HepG2 (cell line): ENCODE data around the gene QPCT. TPM values are rescaled to one million over a fixed set of nuclear protein-coding genes. Genes with fewer than 3 reads are reported as not detected.

Experiments
- ATAC-seq: fragments of 200-7000 bp; cut with Tn5 transposase; 3 replicates; pipeline ENCODE4 v1.9.1; 2020; ENCODE audit warnings: mild to moderate bottlenecking, moderate library complexity
- BruUV-seq: library from RNA; stranded (reverse); fragments of 400-500 nt; replicated peaks from 2 replicates; lab custom pipeline; 2021; lab: Mats Ljungman, UMichigan
- CTCF ChIA-PET: fragments of 300-600 bp; formaldehyde crosslinking; extraction: SDS; loops from one replicate; lab custom pipeline; 2021; ENCODE audit warnings: low total read pairs, inconsistent platforms, low intra/inter-chr PET ratio; lab: Yijun Ruan, JAX
- POLR2A ChIA-PET: fragments of 350-600 bp; sonication (Branson Sonifier 250); formaldehyde crosslinking; loops from one replicate; lab custom pipeline; 2020; ENCODE audit warnings: antibody characterized with exemption, inconsistent platforms; lab: Yijun Ruan, JAX
- DNase-seq: peaks from one replicate; pipeline ENCODE4 v3.0.0-alpha.2; 2015; ENCODE audit warnings: low spot score
- FAIRE-seq: peaks from 3 replicates; lab custom pipeline; 2011; peaks lifted over from hg19 to GRCh38; lab: Jason Lieb, UNC
- H2AFZ ChIP-seq: one replicate; pipeline ENCODE4 v1.6.1; 2011; ENCODE audit warnings: low read length, inconsistent platforms
- H3K27ac ChIP-seq: fragments of 300-600 bp; 3 replicates; pipeline ENCODE4 v1.8.0; 2011; ENCODE audit warnings: mixed run types, mild to moderate bottlenecking, mixed read lengths, low read length, inconsistent platforms; ENCODE audit not compliant: insufficient read depth; ENCODE audit errors: extremely low read length
- H3K27me3 ChIP-seq, 2 experiments: fragments of 200-600 bp in 1 of 2; 2 replicates in 1 of 2; 3 replicates in 1 of 2; pipeline versions ENCODE4 v1.6.0 to v1.8.0; 2011; ENCODE audit warnings: low read length in 2 of 2, mild to moderate bottlenecking in 2 of 2, moderate library complexity in 2 of 2, inconsistent platforms in 1 of 2; ENCODE audit not compliant: insufficient read depth in 2 of 2, control insufficient read depth in 1 of 2
- H3K36me3 ChIP-seq, 2 experiments: fragments of 200-600 bp in 1 of 2; replicated peaks in 1 of 2; 2 replicates in 1 of 2; 3 replicates in 1 of 2; pipeline versions ENCODE4 v1.5.1 to v1.8.0; 2011; ENCODE audit warnings: low read length in 2 of 2, inconsistent platforms in 1 of 2; ENCODE audit not compliant: insufficient read depth in 2 of 2, control insufficient read depth in 1 of 2
- H3K4me1 ChIP-seq: 2 replicates; pipeline ENCODE4 v1.5.1; 2012; ENCODE audit warnings: low read length, inconsistent platforms; ENCODE audit not compliant: insufficient read depth
- H3K4me2 ChIP-seq: 2 replicates; pipeline ENCODE4 v1.6.0; 2011; ENCODE audit warnings: low read depth, low read length, inconsistent platforms
- H3K4me3 ChIP-seq, 3 experiments: fragments of 200-600 bp in 1 of 3; sonication (generic), shearing (Covaris generic) in 1 of 3; replicated peaks in 1 of 3; 2 replicates each; pipeline ENCODE4 v1.5.1; 2011 to 2016; ENCODE audit warnings: low read length in 3 of 3, inconsistent platforms in 2 of 3, low read depth in 2 of 3, mild to moderate bottlenecking in 2 of 3, control low read depth in 1 of 3, mixed read lengths in 1 of 3; ENCODE audit not compliant: insufficient read depth in 1 of 3
- H3K79me2 ChIP-seq: one replicate; pipeline ENCODE4 v1.6.1; 2011; ENCODE audit warnings: low read length, inconsistent platforms; ENCODE audit not compliant: insufficient read depth
- H3K9ac ChIP-seq: 2 replicates; pipeline ENCODE4 v1.6.0; 2011; ENCODE audit warnings: mild to moderate bottlenecking, low read depth, low read length, inconsistent platforms; ENCODE audit not compliant: insufficient read depth
- H3K9me3 ChIP-seq: 2 replicates; pipeline ENCODE4 v1.5.1; 2012; ENCODE audit warnings: mild to moderate bottlenecking, low read length
- H4K20me1 ChIP-seq: 2 replicates; pipeline ENCODE4 v1.6.0; 2011; ENCODE audit warnings: inconsistent platforms, mild to moderate bottlenecking, low read length, moderate library complexity; ENCODE audit not compliant: insufficient read depth
- SP4 ChIP-seq: sonication (generic); formaldehyde crosslinking; IDR thresholded peaks from 2 replicates; pipeline ENCODE4 v1.8.1; 2023; ENCODE audit warnings: mild to moderate bottlenecking, missing genetic modification reagents
- ZNF549 ChIP-seq: sonication (generic); formaldehyde crosslinking; IDR thresholded peaks from 2 replicates; pipeline ENCODE4 v1.5.0; 2020; ENCODE audit warnings: missing genetic modification reagents
- ZSCAN25 ChIP-seq: sonication (generic); formaldehyde crosslinking; IDR thresholded peaks from 2 replicates; pipeline ENCODE4 v1.8.0; 2022; ENCODE audit warnings: mild to moderate bottlenecking, missing genetic modification reagents
- WGBS: methylation state at CpG from one replicate; pipeline ENCODE4 v1.1.6; 2017; ENCODE audit warnings: low lambda C conversion rate; 5-methylcytosine and 5-hydroxymethylcytosine counted together
- in situ Hi-C: cut with HindIII; loops from 2 replicates; pipeline ENCODE4 v1.10.0; 2017; ENCODE audit warnings: low pct_unique_long_range_greater_than_20kb; ENCODE audit not compliant: extremely low pct_ligation_motif_present
- intact Hi-C: fragments of 100-400 bp; cut with micrococcal nuclease; formaldehyde crosslinking; loops from one replicate; pipeline ENCODE4 v1.10.0; 2022; ENCODE audit not compliant: unreplicated experiment
- polyA plus RNA-seq, 8 experiments: library from polyadenylated mRNA; depleted of rRNA in 3 of 8; stranded (reverse) in 7 of 8; unstranded in 1 of 8; fragments of >200 nt; fragmentation: Illumina TruSeq in 4 of 8; extraction: Trizol in 4 of 8; gene quantifications; 2 replicates each; pipeline versions ENCODE4 v1.2.1 to v1.2.3, GENCODE V29; 2011 to 2016; ENCODE audit warnings: low read depth in 4 of 8, missing spikeins in 1 of 8, mixed read lengths in 1 of 8; ENCODE audit not compliant: insufficient read depth in 1 of 8
- total RNA-seq, 5 experiments: library from RNA; depleted of rRNA; stranded (reverse); fragments of >200 nt; fragmentation: Illumina TruSeq; extraction: Trizol; gene quantifications; 2 replicates each; pipeline ENCODE4 v1.2.3, GENCODE V29; 2016; ENCODE audit warnings: low read depth in 1 of 5

Gene QPCT
- total and polyA plus RNA-seq, 2 of the 13 experiments (the other 11 are each of a cell fraction or from before 2014, with no cell fraction given) = 0.77 to 1.2 TPM

DNA sequence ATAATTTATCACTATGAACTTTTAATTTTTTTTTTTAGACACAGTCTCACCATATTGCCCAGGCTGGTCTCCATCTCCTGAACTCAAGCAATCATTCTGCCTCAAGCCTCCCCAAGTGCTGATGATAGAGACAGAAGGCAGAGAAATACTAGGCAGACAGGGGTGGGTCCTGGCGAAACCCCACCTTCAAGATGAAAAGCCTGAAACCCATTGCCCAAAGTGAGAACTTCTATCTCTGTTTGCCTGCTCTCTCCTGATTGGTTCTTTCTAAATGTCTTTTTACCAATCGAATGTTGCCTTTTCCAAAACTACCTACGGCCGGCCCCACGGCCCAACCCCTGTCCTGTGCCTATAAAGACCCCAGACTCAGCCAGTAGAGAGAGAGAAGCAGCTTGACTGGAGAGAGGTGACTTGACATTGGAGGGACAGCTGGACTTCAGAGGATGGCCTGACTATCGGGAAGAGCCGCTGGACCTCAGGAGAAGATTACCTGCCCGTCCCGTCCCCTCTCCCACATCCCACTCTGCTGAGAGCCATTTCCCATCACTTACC is 41.7 kb upstream of the QPCT start:
- in situ Hi-C loops (no loop called here), intact Hi-C loops (no loop called here)
- ChIA-PET POLR2A (no interaction called here), CTCF (no interaction called here)
- Histone ChIP-seq H3K4me1 (peaks cover 5% of the 10 kb centered on the region; the same call in 1 of the 2 replicates), H3K4me2 (no peak overlapping the region), H3K27ac (no peak overlapping the region), H3K9me3 (no peaks in the 10 kb centered on the region), H3K9ac (no peak overlapping the region), H3K79me2 (peaks cover 47% of the 10 kb centered on the region), H4K20me1 (no peaks in the 10 kb centered on the region), H3K27me3 (no peaks in the 10 kb centered on the region), H3K4me3 (no peak overlapping the region), H2AFZ (no peak overlapping the region), H3K36me3 (peaks cover 0 to 5% of the 10 kb centered on the region in 2 experiments; a peak in 1 of 5 replicates)
- no peak for TF ChIP-seq SP4 (CRISPR knock-in tag)
- DNase-seq (no peak), FAIRE-seq (no peak), ATAC-seq (no peak)
- WGBS = 98% methylated on average over 9 of the region's 9 CpGs
- no TSS peak for BruUV-seq

DNA sequence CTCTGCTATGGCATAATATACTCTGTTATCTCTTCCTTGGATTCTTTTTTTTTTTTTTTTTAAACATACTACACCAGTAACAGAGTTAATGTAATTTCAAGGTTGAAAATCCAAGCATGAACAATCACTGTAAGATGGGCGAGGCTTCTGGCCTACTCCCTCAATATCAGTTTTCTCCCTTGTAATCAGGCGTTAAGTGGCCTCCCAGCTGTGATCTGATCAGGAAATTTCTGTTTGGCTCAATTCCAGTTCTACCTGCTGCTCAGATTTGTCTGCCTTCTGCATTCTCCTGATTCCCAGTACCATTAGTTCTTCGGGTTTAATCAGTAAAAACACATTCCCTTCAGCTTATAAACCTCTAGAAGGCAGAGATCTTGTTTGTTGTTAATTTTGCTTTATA is 38.4 kb upstream of the QPCT start:
- DNase-seq = no peak
- no peak overlapping the region for H3K4me3 ChIP-seq
- no peak overlapping the region for H2AFZ ChIP-seq
- H3K27ac ChIP-seq = no peak overlapping the region
- peaks cover 5% of the 10 kb centered on the region; the same call in 1 of the 2 replicates for H3K4me1 ChIP-seq
- no peak for ATAC-seq
- ChIA-PET CTCF (no interaction called here), POLR2A (no interaction called here)
- in situ Hi-C loops = no loop called here
- no peak overlapping the region for H3K4me2 ChIP-seq
- no peak for TF ChIP-seq ZNF549 (CRISPR knock-in tag)
- 0 out of 2 replicates have a peak, but pooled peaks have one; percentile 17 for TF ChIP-seq ZSCAN25 (CRISPR knock-in tag)
- TF ChIP-seq, all 625 proteins: peak for 1
- peaks cover 0 to 5% of the 10 kb centered on the region in 2 experiments; a peak in 1 of 5 replicates for H3K36me3 ChIP-seq
- H3K79me2 ChIP-seq = peaks cover 42% of the 10 kb centered on the region
- no peak for FAIRE-seq
- 96% methylated on average over 3 of the region's 3 CpGs for WGBS
- BruUV-seq = no TSS peak
- H3K27me3 ChIP-seq = no peaks in the 10 kb centered on the region
- intact Hi-C loops = no loop called here
- H3K9me3 ChIP-seq = no peaks in the 10 kb centered on the region
- no peak overlapping the region for H3K9ac ChIP-seq
- no peaks in the 10 kb centered on the region for H4K20me1 ChIP-seq
